ENCODE data around the gene PCDHA7. TPM values are rescaled to one million over a fixed set of nuclear protein-coding genes. Genes with fewer than 3 reads are reported as not detected.
"Not testable (repeated sequence)": the region's sequence is repeated elsewhere in the genome, so short reads cannot be mapped to it uniquely, and the experiment has no call there.

Gene PCDHA7
- total RNA-seq, 2 donors from 2014 or later: 0.10 to 0.11 TPM

GRCh38 chr5:140822281-140822629, 11.8 kb upstream of the PCDHA7 start:
- Histone ChIP-seq H3K36me3 (no peaks in the 10 kb centered on the region), H3K27ac (no peak overlapping the region), H3K9ac (ENCODE audit: low read depth in 2 of 2, low read length in 2 of 2) (no peak overlapping the region), H3K4me3 (no peak overlapping the region), H3K9me3 (no peaks in the 10 kb centered on the region), H3K4me1 (no peaks in the 10 kb centered on the region), H3K27me3 (no peaks in the 10 kb centered on the region)
- intact Hi-C loops (cut with DNase I): no loop called here
- DNase-seq: no peak
- TF ChIP-seq, protein P1, sequence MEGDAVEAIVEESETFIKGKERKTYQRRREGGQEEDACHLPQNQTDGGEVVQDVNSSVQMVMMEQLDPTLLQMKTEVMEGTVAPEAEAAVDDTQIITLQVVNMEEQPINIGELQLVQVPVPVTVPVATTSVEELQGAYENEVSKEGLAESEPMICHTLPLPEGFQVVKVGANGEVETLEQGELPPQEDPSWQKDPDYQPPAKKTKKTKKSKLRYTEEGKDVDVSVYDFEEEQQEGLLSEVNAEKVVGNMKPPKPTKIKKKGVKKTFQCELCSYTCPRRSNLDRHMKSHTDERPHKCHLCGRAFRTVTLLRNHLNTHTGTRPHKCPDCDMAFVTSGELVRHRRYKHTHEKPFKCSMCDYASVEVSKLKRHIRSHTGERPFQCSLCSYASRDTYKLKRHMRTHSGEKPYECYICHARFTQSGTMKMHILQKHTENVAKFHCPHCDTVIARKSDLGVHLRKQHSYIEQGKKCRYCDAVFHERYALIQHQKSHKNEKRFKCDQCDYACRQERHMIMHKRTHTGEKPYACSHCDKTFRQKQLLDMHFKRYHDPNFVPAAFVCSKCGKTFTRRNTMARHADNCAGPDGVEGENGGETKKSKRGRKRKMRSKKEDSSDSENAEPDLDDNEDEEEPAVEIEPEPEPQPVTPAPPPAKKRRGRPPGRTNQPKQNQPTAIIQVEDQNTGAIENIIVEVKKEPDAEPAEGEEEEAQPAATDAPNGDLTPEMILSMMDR (IDR thresholded peaks at IDR 0.05): no peak

GRCh38 chr5:140822969-140823368, 11.1 kb upstream of the PCDHA7 start:
- H3K4me1 ChIP-seq; H3K9ac ChIP-seq (ENCODE audit: low read depth in 2 of 2, low read length in 2 of 2); H3K27ac ChIP-seq; H3K36me3 ChIP-seq; H3K4me3 ChIP-seq; H3K9me3 ChIP-seq; DNase-seq; H3K27me3 ChIP-seq; intact Hi-C loops (cut with DNase I): not testable (repeated sequence)

- no peak overlapping the region for H3K27ac ChIP-seq
- no peak for DNase-seq
- no peaks in the 10 kb centered on the region for H3K4me1 ChIP-seq
- H3K9ac ChIP-seq (ENCODE audit: low read depth in 2 of 2, low read length in 2 of 2): no peak overlapping the region
- H3K27me3 ChIP-seq: no peaks in the 10 kb centered on the region
- no peaks in the 10 kb centered on the region for H3K36me3 ChIP-seq
- no peak overlapping the region for H3K4me3 ChIP-seq
- TF ChIP-seq, protein P1 (IDR thresholded peaks at IDR 0.05): no peak
- H3K9me3 ChIP-seq: peaks cover 2% of the 10 kb centered on the region
- intact Hi-C loops (cut with DNase I): no loop called here
These were observed 10.6 kb upstream of the PCDHA7 start for GRCh38 chr5:140823475-140823874.

- Histone ChIP-seq H3K9ac (ENCODE audit: low read depth in 2 of 2, low read length in 2 of 2) (no peak within 1 kb of the TSS), H3K9me3 (peaks cover 2% of the 10 kb centered on the region), H3K27me3 (no peaks in the 10 kb centered on the region), H3K4me3 (no peak within 1 kb of the TSS), H3K36me3 (no peaks in the 10 kb centered on the region), H3K27ac (no peak within 1 kb of the TSS), H3K4me1 (no peaks in the 10 kb centered on the region)
- no peak for DNase-seq
- TF ChIP-seq, protein P1 (IDR thresholded peaks at IDR 0.05): no peak
- intact Hi-C loops (cut with DNase I): no loop called here
These were observed 6.2 kb upstream of the PCDHA7 start, which contains the start of gene PCDHA6 for GRCh38 chr5:140827704-140828361. PCDHA6 (plus strand) TSS chr5:140827960; CDS start chr5:140828092, 132 bp downstream.

GRCh38 chr5:140828362-140828737, 5.7 kb upstream of the PCDHA7 start:
- intact Hi-C loops (cut with DNase I): no loop called here
- DNase-seq: no peak
- H3K27me3 ChIP-seq: no peaks in the 10 kb centered on the region
- H3K9ac ChIP-seq (ENCODE audit: low read depth in 2 of 2, low read length in 2 of 2): no peak overlapping the region
- H3K27ac ChIP-seq: no peak overlapping the region
- H3K4me1 ChIP-seq: no peaks in the 10 kb centered on the region
- H3K9me3 ChIP-seq: peaks cover 2% of the 10 kb centered on the region
- TF ChIP-seq, protein P1 (IDR thresholded peaks at IDR 0.05): no peak
- H3K4me3 ChIP-seq: no peak overlapping the region
- H3K36me3 ChIP-seq: no peaks in the 10 kb centered on the region

DNA sequence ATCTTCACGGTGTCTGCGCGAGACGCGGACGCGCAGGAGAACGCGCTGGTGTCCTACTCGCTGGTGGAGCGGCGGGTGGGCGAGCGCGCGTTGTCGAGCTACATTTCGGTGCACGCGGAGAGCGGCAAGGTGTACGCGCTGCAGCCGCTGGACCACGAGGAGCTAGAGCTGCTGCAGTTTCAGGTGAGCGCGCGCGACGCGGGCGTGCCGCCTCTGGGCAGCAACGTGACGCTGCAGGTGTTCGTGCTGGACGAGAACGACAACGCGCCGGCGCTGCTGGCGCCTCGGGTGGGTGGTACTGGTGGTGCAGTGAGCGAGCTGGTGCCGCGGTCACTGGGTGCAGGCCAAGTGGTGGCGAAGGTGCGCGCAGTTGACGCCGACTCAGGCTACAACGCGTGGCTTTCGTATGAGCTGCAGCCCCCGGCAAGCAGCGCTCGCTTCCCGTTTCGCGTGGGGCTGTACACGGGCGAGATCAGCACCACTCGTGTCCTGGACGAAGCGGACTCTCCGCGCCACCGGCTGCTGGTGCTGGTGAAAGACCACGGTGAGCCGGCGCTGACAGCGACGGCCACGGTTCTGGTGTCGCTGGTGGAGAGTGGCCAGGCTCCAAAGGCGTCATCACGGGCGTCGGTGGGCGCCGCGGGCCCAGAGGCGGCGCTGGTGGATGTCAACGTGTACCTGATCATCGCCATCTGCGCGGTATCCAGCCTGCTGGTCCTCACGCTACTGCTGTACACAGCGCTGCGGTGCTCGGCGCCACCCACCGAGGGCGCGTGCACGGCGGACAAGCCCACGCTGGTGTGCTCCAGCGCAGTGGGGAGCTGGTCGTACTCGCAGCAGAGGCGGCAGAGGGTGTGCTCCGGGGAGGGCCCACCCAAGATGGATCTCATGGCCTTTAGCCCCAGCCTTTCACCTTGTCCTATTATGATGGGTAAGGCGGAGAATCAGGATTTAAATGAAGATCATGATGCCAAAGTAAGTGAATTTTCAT, 4.3 kb upstream of the PCDHA7 start:
- H3K27ac ChIP-seq; H3K4me3 ChIP-seq; H3K27me3 ChIP-seq; H3K36me3 ChIP-seq; H3K9me3 ChIP-seq; H3K4me1 ChIP-seq; H3K9ac ChIP-seq (ENCODE audit: low read depth in 2 of 2, low read length in 2 of 2); intact Hi-C loops (cut with DNase I); DNase-seq: not testable (repeated sequence)

- H3K4me1 ChIP-seq; H3K9me3 ChIP-seq; DNase-seq; H3K36me3 ChIP-seq; H3K27ac ChIP-seq; H3K27me3 ChIP-seq; H3K4me3 ChIP-seq; H3K9ac ChIP-seq (ENCODE audit: low read depth in 2 of 2, low read length in 2 of 2); intact Hi-C loops (cut with DNase I): not testable (repeated sequence)
These were observed 455 bp downstream of the PCDHA7 start for GRCh38 chr5:140834439-140835008.

Data from colonic mucosa (tissue), 4 donors.